Ishikawa (cell line): ENCODE results near the gene NDST1.

Experiments
- CEBPB ChIP-seq: IDR thresholded peaks from 2 replicates; pipeline ENCODE4 v1.6.1; 2012
- CREB1 ChIP-seq: IDR thresholded peaks from 2 replicates; pipeline ENCODE4 v1.6.1; 2012; ENCODE audit warnings: low read depth
- EGR1 ChIP-seq: IDR thresholded peaks from 2 replicates; pipeline ENCODE4 v1.6.1; 2012
- EP300 ChIP-seq: IDR thresholded peaks from 2 replicates; pipeline ENCODE4 v1.6.1; 2012; ENCODE audit warnings: borderline replicate concordance
- FOXM1 ChIP-seq: IDR thresholded peaks from 2 replicates; pipeline ENCODE4 v1.6.1; 2012; ENCODE audit warnings: low read depth, borderline replicate concordance
- NFIC ChIP-seq: IDR thresholded peaks from 2 replicates; pipeline ENCODE4 v1.6.1; 2012
- RAD21 ChIP-seq: IDR thresholded peaks from 2 replicates; pipeline ENCODE4 v1.6.1; 2012; ENCODE audit warnings: low read depth
- REST ChIP-seq: IDR thresholded peaks from 2 replicates; pipeline ENCODE4 v1.6.1; 2012; ENCODE audit warnings: low read depth, mild to moderate bottlenecking
- TAF1 ChIP-seq: IDR thresholded peaks from 2 replicates; pipeline ENCODE4 v1.6.1; 2012; ENCODE audit warnings: low read depth, mild to moderate bottlenecking
- TCF12 ChIP-seq: IDR thresholded peaks from 2 replicates; pipeline ENCODE4 v1.6.1; 2012; ENCODE audit warnings: low read depth
- TEAD4 ChIP-seq: IDR thresholded peaks from 2 replicates; pipeline ENCODE4 v1.6.1; 2012
- YY1 ChIP-seq: IDR thresholded peaks from 2 replicates; pipeline ENCODE4 v1.6.1; 2012; ENCODE audit warnings: low read depth
- ZBTB7A ChIP-seq: IDR thresholded peaks from 2 replicates; pipeline ENCODE4 v1.6.1; 2012; ENCODE audit warnings: low read depth
- TF ChIP-seq, protein P1 (sequence below): IDR thresholded peaks from 2 replicates; pipeline ENCODE4 v1.6.1; 2012
- TF ChIP-seq, protein P2 (sequence below): IDR thresholded peaks from 2 replicates; pipeline ENCODE4 v1.6.1; 2012

Gene NDST1

DNA sequence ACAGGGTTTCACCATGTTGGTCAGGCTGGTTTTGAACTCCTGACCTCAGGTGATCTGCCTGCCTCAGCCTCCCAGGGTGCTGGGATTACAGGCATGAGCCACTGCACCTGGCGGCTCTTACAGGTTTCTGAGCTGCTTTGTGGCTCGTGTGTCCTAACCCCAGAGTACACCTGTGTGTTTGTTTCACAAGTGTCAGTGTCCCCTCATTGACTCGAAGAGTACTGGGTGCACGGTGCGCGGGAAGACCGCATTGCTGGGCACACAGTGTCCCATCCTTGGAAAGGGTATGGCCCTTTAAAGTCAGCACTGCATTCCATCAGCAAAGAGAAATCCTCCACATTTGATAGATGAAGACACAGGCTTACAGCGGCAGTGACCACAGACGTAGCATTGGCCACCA is 23.8 kb downstream of the NDST1 start:
- TF ChIP-seq YY1 (no peak), CEBPB (no peak), EGR1 (no peak), TCF12 (no peak), RAD21 (no peak), CREB1 (no peak), TAF1 (no peak), REST (no peak), ZBTB7A (no peak), NFIC (no peak), EP300 (no peak)
- TF ChIP-seq, protein P1, sequence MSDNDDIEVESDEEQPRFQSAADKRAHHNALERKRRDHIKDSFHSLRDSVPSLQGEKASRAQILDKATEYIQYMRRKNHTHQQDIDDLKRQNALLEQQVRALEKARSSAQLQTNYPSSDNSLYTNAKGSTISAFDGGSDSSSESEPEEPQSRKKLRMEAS: no peak
- TF ChIP-seq, protein P2, sequence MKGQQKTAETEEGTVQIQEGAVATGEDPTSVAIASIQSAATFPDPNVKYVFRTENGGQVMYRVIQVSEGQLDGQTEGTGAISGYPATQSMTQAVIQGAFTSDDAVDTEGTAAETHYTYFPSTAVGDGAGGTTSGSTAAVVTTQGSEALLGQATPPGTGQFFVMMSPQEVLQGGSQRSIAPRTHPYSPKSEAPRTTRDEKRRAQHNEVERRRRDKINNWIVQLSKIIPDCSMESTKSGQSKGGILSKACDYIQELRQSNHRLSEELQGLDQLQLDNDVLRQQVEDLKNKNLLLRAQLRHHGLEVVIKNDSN: no peak

DNA sequence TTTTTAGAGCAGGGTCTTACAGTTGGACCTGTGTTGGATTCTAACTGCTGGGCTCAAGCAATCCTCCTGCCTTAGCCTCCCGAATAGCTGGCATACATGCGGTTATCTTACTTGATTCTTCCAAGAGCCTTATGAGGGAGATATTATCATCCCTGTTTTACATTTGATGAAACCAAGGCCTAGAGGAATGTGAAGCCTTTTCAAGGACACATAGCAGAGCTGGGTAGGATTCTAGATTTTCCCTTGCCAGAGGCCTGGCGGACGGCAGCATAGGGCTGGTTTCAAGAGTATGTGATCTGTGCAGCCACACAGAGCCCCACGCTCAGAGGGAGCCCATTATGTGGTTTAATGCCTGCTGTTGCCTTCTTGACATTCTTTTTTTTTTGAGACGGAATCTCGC is 24.2 kb downstream of the NDST1 start:
- TF ChIP-seq RAD21: no peak
- no peak for TF ChIP-seq EGR1
- no peak for TF ChIP-seq EP300
- TF ChIP-seq CEBPB: no peak
- no peak for TF ChIP-seq YY1
- no peak for TF ChIP-seq REST
- no peak for TF ChIP-seq CREB1
- TF ChIP-seq TEAD4: no peak
- no peak for TF ChIP-seq FOXM1
- TF ChIP-seq NFIC: no peak
- TF ChIP-seq, protein P1: no peak
- no peak for TF ChIP-seq ZBTB7A
- TF ChIP-seq TCF12: no peak
- TF ChIP-seq TAF1: no peak
- TF ChIP-seq, protein P2: no peak

GRCh38 chr5:150532996-150533395 is 25.1 kb downstream of the NDST1 start:
- TF ChIP-seq TCF12 (no peak), FOXM1 (no peak), EP300 (no peak), NFIC (no peak), YY1 (no peak), TAF1 (no peak), RAD21 (no peak), CEBPB (no peak), CREB1 (no peak), TEAD4 (no peak), EGR1 (no peak), REST (no peak), ZBTB7A (no peak)
- TF ChIP-seq, protein P2: no peak
- TF ChIP-seq, protein P1: no peak

DNA sequence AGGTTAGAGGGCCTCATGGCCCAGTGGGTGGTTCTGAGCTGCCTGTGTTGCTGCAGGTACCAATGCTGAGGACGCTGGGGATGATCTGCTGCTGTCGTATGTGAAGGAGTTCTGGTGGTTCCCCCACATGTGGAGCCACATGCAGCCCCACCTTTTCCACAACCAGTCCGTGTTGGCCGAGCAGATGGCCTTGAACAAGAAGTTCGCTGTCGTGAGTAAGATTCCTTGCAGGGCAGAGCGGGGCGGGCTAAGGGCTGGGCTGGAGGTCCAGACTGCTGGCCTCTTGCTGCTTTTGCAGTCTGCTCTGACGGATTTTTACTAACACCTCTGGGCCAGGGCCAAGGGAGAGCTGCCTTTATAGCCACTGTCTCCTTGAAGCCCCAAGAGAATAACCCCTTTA is 26.9 kb downstream of the NDST1 start:
- TF ChIP-seq CREB1 (no peak), REST (no peak), TCF12 (no peak), CEBPB (no peak), EGR1 (no peak), FOXM1 (no peak), YY1 (no peak), NFIC (no peak), TAF1 (no peak), RAD21 (no peak)
- TF ChIP-seq, protein P1: no peak
- TF ChIP-seq, protein P2: no peak
